Iris pigment epithelial cell (primary cell): ENCODE measurements around the gene HRC.
"Not testable (repeated sequence)": the region's sequence is repeated elsewhere in the genome, so short reads cannot be mapped to it uniquely, and the experiment has no call there.

Experiments used
- DNase-seq: peaks from one replicate; pipeline ENCODE4 v3.0.0-alpha.2; 2011; ENCODE audit warnings: low read depth

Gene HRC

GRCh38 chr19:49135686-49136085 lies 19.5 kb downstream of the HRC start:
- DNase-seq: no peak

GRCh38 chr19:49133621-49134454 lies 21.4 kb downstream of the HRC start:
- DNase-seq: peak; percentile 48

- DNase-seq: no peak
Measured at GRCh38 chr19:49132974-49133609, 22.1 kb downstream of the HRC start.

- no peak for DNase-seq
Measured at GRCh38 chr19:49130325-49130724, 24.9 kb downstream of the HRC start.

GRCh38 chr19:49129238-49129583 lies 26.0 kb downstream of the HRC start:
- DNase-seq: peak; percentile 46

- DNase-seq: no peak
Measured at GRCh38 chr19:49128545-49129237, 26.5 kb downstream of the HRC start.

- DNase-seq: peak; percentile 97
Measured at GRCh38 chr19:49127674-49128544, 27.3 kb downstream of the HRC start.

- DNase-seq: not testable (repeated sequence)
Measured at GRCh38 chr19:49127225-49127624, 28.0 kb downstream of the HRC start.

GRCh38 chr19:49126575-49126974 lies 28.6 kb downstream of the HRC start:
- no peak for DNase-seq

GRCh38 chr19:49125025-49125731 lies 30.0 kb downstream of the HRC start:
- no peak for DNase-seq

- not testable (repeated sequence) for DNase-seq
Measured at GRCh38 chr19:49123285-49123684, 31.9 kb downstream of the HRC start.

- DNase-seq: peak; percentile 29
Measured at GRCh38 chr19:49121841-49122240, 33.4 kb downstream of the HRC start.

GRCh38 chr19:49120868-49121267 lies 34.3 kb downstream of the HRC start:
- no peak for DNase-seq

GRCh38 chr19:49120325-49120683 lies 34.9 kb downstream of the HRC start:
- no peak for DNase-seq

GRCh38 chr19:49119411-49120324 lies 35.5 kb downstream of the HRC start, which contains the start of gene PPFIA3:
Gene PPFIA3 (plus strand): TSS chr19:49119544. CDS start chr19:49127874, 8,330 bp downstream.
- peak; percentile 68 for DNase-seq

- peak; percentile 95 for DNase-seq
Measured at GRCh38 chr19:49118565-49119410, 36.4 kb downstream of the HRC start, which contains the start of gene C19orf73. Gene C19orf73 (minus strand): TSS chr19:49119143. CDS start chr19:49119022, 121 bp downstream.

- DNase-seq: no peak
Measured at GRCh38 chr19:49117677-49118564, 37.3 kb downstream of the HRC start.

GRCh38 chr19:49116544-49116943 lies 38.7 kb downstream of the HRC start:
- no peak for DNase-seq
